ENCODE data around the gene ADPRH.
"Not testable (repeated sequence)": the region's sequence is repeated elsewhere in the genome, so short reads cannot be mapped to it uniquely, and the experiment has no call there.

The ADPRH gene

DNA sequence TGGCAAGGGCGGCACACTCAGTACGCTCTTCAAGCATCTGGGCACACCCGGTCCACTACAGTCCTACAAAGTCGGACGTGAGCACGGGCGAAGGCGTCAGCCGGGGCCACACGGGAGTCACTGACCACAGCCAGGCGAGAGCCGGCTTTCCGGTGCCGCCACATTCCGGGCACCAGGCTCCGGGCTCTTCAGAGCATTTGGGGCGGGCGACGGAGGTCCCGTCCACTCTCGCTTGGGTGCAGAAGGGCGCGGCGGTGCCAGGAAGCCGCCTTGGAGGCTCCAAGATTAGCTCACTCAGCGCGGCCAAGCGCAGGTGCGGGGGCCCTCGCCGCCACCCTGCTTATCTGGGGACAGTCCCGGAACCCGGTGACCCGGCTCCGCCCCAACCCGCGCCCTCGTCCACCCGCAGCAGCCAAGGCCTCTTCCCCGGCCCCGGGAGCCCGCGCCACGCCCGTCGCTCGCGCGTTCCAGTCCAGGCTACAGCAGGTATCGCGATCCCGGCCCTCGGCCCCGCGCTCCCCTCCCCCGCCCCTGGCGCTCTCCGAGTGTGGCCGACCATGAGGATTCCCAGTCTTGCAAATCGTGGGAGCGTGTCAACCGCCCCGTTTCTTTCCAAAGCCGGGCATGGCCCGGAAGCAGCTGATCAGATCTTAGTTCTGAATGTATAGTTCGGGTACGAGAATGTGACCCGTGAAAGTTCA lies at the start of gene ADPRH:
Gene ADPRH (plus strand): TSS at position 127 of the 701 bp plus-strand sequence. CDS start 2,678 bp downstream, outside the sequence.
- peak; percentile 89 for DNase-seq (ENCODE audit: low read depth, low spot score)

DNA sequence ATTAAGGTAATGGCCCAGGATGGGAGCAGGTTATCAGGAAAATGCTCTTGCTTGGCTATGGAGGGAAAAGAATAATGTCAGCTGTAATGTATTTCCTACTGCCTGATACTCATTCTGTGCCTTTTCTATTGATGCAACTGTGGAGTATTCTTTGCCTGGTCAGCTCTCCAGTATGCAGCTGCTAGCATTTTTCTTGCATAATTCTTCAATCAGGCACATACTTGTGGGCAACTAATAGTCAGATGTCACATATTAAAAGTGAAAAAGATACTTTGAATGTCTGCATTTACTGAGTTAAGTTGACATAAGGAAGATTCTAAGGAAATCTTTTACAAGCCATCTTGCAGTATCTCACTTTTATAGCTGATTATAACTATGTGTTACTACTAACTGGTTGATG lies 49.4 kb upstream of the ADPRH start:
- DNase-seq (ENCODE audit: low read depth, low spot score): peak; percentile 38

DNA sequence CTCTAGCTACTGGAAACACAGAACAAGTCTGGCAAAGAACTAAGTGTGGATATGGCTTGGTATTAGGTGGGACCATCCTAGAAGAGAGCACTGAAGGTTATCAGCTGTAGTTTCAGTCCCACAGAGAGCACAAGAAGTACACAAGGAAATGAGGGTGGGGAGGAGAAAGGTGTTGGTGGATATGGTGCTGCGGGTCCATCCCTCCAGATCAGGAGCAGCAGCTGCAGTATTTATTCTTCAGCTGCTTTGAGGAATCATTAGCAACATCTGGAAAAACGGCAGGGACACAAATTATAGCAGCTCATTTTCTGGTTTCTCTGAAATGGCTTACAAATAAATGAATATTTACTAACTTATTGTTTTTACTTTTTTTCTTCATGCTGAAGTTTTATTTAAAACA lies 48.8 kb upstream of the ADPRH start:
- DNase-seq (ENCODE audit: low read depth, low spot score): no peak

DNA sequence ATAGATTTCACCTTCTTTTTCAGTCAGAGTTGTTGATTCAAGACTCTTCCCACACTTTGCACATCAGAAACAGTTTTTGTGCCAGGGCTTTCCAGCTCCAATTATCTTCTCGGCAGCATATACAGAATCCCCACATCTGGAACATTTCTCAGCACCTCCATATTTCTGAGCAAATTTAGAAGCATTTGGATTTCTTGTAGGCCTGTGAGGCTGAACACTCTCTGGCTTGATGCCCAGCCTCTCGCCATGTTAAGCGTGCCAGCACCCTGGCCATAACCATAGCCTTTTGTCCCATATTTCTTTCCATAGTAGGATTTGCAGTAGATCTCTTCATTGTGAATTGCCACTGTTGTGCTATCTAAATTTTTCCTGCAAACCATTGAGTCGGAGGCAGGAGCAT lies 48.1 kb upstream of the ADPRH start:
- no peak for DNase-seq (ENCODE audit: low read depth, low spot score)

DNA sequence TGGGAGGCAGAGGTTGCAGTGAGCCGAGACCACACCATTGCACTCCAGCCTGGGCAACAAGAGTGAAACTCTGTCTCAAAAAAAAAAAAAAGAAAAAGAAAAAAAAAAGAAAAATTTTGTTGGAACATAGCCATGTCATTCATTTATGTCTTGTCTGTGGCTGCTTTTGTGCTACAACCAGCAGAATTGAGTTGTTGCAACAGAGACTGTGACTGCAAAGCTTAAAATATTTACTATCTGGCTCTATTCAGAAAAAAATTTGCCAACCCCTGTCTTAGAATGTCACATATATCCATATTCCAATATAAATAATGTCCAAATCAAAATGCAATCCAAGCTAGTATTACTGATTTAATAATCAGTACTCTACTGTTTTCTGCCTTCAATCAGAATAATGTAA lies 45.0 kb upstream of the ADPRH start:
- no peak for DNase-seq (ENCODE audit: low read depth, low spot score)

DNA sequence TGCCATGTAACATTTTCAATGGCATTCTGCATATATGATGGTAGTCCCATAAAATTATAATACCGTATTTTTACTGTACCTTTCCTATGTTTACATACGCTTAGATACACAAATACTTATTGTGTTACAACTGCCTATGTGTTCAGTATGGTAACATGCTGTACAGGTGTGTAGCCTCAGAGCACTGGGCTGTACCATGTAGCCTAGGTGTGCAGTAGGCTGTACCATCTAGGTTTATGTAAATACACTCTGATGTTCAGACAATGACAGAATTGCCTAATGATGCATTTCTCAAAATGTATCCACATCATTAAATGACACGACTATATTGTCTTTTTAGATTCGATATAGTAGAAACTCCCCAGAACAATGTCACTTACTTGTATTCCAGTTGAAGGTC lies 42.5 kb upstream of the ADPRH start:
- DNase-seq (ENCODE audit: low read depth, low spot score): no peak

DNA sequence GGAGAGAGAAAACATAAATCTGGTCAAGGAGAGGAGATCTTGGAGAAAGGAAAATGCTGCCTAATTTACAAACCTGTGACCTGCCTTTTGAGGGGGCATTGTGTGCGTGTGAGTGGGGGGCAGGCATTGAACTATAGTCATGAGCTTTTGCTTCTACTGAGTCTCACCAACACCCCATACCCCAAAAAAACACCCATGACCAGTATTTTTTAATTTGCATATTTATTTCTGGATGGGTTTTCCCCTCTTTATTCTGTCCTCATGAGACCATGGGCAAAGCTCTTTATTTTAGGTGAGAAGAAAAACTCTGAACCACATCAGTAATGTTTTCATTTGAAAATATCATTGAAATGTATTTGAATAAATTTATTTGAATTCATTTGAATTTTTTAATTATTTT lies 40.5 kb upstream of the ADPRH start:
- DNase-seq (ENCODE audit: low read depth, low spot score): no peak

DNA sequence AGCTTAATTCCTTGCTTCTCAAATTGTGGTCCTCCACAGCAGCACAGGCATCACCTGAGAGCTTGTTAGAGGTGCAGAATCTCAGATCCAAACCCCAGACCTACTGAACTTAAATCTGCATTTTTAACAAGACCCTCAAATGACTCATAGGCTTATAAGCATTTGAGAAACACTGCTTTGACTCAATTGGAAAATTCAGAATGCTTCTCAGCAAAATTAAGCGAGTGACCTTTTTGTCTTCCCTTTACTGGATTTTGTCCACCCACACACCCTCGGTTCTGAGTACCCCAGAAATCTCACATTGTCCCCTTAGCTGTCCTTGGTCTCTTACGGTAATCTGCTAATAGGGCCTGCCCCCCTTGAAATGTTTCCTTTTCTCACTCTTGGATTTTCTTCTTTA lies 37.7 kb upstream of the ADPRH start:
- DNase-seq (ENCODE audit: low read depth, low spot score): no peak

DNA sequence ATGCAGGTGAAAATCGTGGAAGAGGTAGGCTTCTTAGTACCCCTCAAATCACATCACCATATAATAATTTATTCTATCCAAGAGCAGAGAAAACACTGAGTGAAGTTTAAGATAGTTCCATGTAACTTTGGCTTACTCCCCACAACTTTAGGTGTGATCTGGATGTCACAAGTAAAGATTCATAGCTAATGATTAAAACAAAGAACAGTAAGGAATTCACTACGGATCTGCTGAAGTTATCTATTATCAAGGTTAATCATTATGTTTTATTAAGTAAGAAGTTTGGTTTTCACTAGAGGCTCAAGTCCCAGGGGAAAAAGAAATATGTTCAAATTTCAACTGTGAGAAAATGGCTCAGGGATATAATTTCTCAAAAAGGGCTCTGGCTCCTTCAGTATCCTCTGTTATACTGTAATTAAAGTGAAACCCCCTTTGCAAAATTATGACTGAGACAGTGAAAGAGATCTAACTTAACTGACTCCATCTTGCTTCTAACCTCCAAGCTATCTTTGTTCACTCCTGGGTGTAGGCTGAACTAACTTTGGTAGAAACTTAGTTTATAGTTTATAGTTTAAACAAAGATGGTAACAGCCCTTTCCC lies 37.0 kb upstream of the ADPRH start:
- no peak for DNase-seq (ENCODE audit: low read depth, low spot score)

DNA sequence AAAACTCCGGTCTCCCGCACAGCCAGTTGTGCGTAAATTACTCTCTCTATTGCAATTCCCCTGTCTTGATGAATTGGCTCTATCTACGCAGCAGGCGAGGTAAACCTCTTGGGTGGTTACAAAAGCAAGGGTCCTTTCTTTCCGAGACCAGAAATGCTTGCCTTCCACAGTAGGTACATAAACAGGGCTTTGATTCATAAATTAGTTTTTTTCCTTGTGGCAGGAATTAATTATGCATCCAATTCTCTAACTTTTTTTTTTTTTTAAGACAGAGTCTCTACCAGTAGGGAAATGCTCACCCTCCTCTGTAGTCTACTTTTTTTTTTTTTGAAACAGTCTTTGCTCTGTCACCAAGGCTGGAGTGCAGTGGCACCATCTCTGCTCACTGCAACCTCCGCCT lies 36.1 kb upstream of the ADPRH start:
- no peak for DNase-seq (ENCODE audit: low read depth, low spot score)

DNA sequence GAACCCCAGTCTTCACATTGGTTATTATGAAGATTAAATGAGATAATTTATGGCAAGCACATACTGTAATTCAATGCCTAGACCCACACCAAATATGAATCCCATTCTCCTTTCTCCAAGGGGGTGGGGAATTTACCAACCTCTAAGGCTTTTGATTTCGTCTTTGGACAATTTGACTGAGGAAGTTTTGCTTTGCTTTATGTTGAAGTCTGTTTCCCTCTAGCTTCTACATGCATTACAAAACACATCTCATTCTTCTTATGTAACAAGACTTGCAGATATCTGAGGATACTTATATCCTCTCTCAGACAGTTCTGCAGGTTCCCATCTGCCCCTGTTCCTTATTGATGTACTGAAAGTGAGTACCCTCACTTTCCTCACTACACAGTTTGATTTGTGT lies 32.1 kb upstream of the ADPRH start:
- DNase-seq (ENCODE audit: low read depth, low spot score): no peak

DNA sequence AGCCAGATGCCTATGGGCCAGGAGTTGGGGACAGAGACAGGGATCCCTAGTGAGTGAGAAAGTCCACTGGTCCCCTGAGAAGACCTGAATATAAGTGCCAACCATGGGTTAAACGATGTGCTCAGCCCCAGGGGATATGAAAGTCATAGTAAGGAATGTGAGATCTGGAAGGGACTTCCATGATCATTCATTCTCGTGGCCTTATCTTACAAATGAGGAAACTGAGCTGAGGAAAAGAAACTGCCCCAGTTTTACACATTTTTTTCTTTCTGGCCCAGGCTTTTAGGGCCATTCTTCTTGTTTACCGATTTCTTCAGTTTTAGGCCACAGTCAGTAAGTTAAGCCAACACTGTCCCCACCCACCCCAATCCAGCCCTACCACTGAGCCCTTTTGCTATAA lies 31.0 kb upstream of the ADPRH start:
- no peak for DNase-seq (ENCODE audit: low read depth, low spot score)

DNA sequence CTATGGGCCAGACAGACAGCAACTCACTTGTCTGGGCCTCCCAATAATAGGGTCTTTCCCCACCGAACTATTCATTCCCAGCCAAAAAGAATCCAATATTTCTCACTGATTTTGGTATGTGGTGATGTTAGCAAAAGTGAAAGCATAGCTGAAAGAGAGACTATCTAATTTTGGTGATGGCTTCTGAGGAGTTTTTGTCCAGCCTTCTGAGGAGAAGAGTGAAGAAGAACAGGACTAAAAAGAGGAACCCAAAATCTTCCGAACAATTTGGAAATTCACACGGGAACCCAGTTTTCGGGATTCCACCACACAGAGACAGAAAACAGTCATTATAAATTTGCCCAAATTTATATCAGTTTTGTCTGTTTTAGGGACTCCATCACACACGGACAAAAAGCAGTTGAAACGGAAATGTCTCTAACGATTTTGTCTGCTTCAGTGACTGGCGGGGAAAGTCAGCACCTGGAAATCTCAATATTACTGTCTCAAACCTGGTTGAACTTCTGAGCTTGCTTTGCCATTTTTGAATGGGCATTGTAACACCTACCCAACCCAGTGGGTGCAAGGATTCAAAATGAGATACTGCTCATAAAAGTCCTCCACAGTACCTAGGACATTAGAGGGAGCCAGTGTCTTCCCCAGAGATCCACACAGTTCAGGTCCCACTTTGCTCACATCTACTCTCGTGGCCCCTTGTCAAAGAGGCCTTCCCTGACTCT lies 28.9 kb upstream of the ADPRH start:
- DNase-seq (ENCODE audit: low read depth, low spot score): no peak

DNA sequence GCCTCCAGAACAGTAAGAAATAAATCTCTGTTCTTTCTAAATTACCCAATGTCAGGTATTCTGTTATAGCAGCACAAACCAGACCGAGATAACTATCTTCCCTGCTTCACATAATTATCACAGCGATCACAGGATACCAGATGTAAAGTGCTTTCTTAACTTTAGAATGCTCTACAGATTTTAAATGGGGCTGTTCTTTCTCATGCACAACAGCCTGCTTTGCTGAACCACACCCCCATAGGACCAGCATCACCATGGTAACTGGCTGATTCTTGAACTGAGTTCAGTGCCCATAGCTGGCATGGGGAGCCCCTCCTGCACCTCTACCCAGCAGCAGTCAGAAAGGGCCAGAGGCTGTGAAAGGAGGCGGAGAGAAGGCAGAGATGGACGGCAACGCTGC lies 27.7 kb upstream of the ADPRH start:
- no peak for DNase-seq (ENCODE audit: low read depth, low spot score)

DNA sequence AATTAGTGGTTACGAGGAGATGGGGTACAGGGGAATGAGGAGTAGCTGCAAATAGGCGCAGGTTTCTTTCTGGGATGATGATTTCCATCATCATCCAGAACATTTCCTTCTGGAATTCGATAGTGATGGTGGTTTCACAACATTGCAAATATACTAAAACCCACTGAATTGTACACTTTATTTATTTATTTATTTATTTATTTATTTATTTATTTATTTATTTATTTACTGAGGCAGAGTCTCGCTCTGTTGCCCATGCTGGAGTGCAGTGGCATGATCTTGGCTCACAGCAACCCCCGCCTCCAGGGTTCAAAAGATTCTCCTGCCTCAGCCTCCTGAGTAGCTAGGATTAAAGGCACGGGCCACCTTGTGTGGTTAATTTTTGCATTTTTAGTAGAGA lies 26.4 kb upstream of the ADPRH start:
- not testable (repeated sequence) for DNase-seq (ENCODE audit: low read depth, low spot score)

DNA sequence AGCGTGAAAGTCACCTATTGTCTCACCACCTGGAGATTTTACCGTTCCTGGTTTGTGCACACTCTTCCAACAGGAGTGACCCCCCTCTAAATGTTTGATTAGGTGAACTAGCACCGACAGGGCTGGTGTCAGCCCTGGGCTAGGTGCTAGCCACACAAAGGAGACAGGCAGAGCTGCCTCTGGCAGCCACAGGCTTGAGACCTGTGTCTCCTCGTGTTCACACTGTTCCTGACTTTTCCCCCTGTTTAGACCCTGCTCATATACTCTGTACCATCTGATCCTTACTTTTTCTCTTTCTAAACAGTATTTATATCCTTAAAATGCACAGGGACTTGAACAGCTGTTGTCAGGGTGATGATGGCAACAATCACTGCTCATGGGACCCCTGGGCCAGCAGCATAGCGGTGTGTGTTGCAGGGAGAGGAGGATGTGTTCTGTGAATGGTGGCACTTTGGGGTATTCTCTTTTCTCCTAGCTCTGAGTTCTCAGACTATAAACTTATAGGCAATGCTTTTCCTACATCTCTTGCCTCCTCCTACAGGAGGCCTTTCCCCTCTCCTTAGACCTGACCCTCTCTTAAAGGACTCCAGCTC lies 25.4 kb upstream of the ADPRH start:
- no peak for DNase-seq (ENCODE audit: low read depth, low spot score)

DNA sequence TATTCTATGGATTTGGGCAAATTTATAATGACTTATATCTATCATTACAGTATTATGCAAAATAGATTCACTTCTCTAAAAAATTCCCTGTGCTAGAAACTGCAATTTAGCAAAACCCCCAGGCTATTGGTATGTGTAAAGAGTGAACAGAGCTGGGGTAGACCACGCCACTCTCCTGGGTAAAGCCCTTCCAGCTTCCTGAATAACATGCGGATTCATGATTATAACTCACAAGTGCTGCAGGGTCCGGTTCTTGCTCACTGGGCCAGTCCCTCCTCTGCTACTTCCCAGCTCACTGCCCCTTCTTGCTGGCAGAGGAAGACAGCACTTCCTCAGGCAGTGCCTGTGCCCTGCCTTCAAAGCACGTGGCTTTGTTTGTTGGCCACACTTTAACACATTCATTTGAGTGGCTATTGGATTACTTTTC lies 24.0 kb upstream of the ADPRH start:
- DNase-seq (ENCODE audit: low read depth, low spot score): no peak

DNA sequence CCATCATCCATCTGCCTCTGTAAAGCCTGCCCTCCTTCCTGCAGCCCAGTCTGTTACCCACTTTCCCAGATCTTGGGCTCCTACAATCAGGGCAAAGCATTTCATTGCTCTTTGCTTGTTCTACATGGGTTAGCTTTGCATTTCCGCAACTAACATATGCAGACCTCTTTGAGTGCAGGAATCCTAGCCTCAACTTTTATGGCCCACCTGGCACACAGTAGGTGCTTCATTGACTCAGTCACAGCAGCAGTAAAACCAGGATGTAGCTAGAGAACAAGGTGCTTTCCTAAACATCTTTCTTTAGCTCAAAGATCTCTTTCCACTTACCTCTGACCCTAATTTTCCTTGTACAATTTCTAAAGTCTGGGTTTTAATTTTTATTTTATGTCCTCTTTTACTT lies 23.4 kb upstream of the ADPRH start:
- DNase-seq (ENCODE audit: low read depth, low spot score): no peak

DNA sequence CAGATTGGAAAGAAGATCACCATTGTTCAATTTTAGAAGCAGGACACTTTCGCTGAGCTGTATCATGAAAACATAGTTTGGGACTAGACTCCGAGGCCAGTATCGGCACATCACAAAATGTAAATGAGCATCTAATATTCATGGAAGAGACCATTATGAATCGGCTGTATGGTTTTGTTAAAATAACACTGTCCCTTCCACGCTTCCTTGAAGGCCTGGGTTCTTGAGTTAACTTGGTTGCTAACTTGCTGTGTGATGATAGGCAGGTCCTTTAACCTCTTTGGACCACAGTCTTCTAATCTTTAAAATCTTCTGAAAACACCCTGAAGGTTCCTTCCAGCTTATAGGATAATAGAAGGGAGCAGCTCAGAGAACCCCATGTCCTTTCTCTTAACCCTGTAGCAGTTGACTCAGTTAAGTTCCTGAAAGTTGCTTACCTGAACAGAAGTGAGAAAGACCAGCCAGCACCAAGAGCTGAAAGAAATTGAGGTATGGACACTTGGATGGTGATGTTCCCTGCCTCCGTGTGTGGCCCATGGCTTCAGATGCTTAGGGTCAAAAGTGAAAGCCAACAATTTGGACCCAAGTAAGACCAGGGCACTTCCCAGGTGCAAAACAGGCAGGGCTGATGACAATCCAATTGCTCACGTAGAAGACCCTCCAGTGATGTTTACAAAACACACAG lies 22.0 kb upstream of the ADPRH start:
- no peak for DNase-seq (ENCODE audit: low read depth, low spot score)

DNA sequence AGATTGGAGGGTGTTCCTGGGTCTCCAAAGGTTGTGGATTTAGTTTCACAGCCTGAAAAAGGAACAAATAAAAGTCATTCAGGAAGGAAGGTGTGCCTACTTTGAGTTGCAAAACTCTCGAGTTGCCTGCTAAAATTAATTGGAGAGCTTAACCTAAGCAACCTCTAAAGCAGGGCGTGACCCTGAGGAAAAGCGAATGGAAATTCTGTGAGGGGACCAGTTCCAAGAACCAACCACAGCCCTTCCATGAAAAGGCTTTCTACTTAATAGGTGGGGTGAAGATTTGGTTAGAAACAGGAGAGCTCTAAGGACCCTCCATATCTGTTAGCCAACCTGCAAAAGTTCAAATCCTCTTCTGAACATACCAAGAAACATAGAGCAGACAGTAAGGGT lies 21.4 kb upstream of the ADPRH start:
- no peak for DNase-seq (ENCODE audit: low read depth, low spot score)

DNA sequence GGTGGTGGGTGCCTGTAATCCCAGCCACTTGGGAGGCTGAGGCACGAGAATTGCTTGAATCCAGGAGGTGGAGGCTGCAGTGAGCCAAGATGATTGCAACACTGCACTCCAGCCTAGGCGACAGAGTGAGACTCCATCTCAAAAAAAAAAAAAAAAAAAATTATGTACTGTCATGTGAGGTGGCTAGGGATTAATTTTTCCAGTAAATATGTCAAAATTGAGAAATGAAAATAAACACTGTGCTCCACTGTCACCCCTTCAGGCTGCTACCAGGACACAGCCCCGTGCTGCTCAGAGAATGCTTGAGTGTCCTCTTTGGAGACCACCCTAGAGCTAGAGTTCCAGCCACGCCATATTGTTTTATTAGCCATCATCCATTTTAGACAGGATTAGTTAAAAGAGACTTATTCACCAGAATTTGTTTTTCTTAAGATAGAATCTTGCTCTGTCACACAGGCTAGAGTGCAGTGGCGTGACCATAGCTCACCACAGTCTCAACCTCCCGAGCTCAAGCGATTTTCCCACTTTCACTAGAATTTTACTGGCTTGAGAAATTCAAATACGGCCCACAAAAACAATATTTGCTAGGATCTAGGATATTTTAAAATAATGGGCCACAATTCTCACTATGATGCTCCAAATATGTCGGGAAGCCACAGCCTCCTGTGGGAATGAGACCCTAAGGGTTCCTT lies 20.5 kb upstream of the ADPRH start:
- DNase-seq (ENCODE audit: low read depth, low spot score): no peak

Measured in astrocyte of the hippocampus (primary cell).